WTC11 (cell line): ENCODE data around the gene IL1B.

Experiments
- CTCF ChIP-seq: fragments of 200-600 bp; IDR thresholded peaks from 2 replicates; pipeline ENCODE4 v1.8.0; 2022; ENCODE audit warnings: antibody characterized with exemption
- HMGXB4 ChIP-seq: sonication (generic); formaldehyde crosslinking; IDR thresholded peaks from 2 replicates; pipeline ENCODE4 v1.8.1; 2023; ENCODE audit warnings: mild to moderate bottlenecking, moderate library complexity, missing genetic modification reagents
- MYBL2 ChIP-seq: sonication (generic); formaldehyde crosslinking; IDR thresholded peaks from 2 replicates; pipeline ENCODE4 v1.8.1; 2023; ENCODE audit warnings: mild to moderate bottlenecking, moderate library complexity, missing genetic modification reagents
- NR1H2 ChIP-seq: sonication (generic); formaldehyde crosslinking; IDR thresholded peaks from 2 replicates; pipeline ENCODE4 v1.9.0; 2021; ENCODE audit warnings: mild to moderate bottlenecking, moderate library complexity, missing genetic modification reagents
- TCF7 ChIP-seq: sonication (generic); formaldehyde crosslinking; IDR thresholded peaks from 2 replicates; pipeline ENCODE4 v1.8.0; 2022; ENCODE audit warnings: mild to moderate bottlenecking, low read depth, missing genetic modification reagents, moderate library complexity
- ZNF416 ChIP-seq: fragments of 250-450 bp; sonication (Bioruptor Pico); IDR thresholded peaks from 2 replicates; pipeline ENCODE4 v1.9.0; 2021; ENCODE audit warnings: mild to moderate bottlenecking, inconsistent platforms

- no peak for TF ChIP-seq CTCF
- TF ChIP-seq NR1H2: no peak
- no peak for TF ChIP-seq TCF7 (CRISPR knock-in tag)
- no peak for TF ChIP-seq ZNF416 (CRISPR knock-in tag)
- no peak for TF ChIP-seq MYBL2 (CRISPR knock-in tag)
- no peak for TF ChIP-seq HMGXB4 (CRISPR knock-in tag)
These were observed 22.3 kb downstream of the IL1B start for GRCh38 chr2:112814278-112814677.
